Osteoblast (primary cell): ENCODE data around the gene TNIK. TPM values are rescaled to one million over a fixed set of nuclear protein-coding genes. Genes with fewer than 3 reads are reported as not detected.

Experiments
- DNase-seq: peaks from one replicate; pipeline ENCODE4 v3.0.0; 2011; ENCODE audit warnings: low spot score, mixed read lengths; ENCODE audit not compliant: insufficient read length; ENCODE audit errors: missing footprints
- H2AFZ ChIP-seq: 2 replicates; pipeline ENCODE4 v1.6.0; 2011; ENCODE audit warnings: mild to moderate bottlenecking, low read length
- H3K27ac ChIP-seq: 2 replicates; pipeline ENCODE4 v1.5.1; 2011; ENCODE audit warnings: mild to moderate bottlenecking, low read depth, low read length, moderate library complexity
- H3K27me3 ChIP-seq: 2 replicates; pipeline ENCODE4 v1.6.0; 2012; ENCODE audit warnings: mild to moderate bottlenecking, control low read depth, inconsistent platforms, low read length, moderate library complexity; ENCODE audit not compliant: insufficient read depth
- H3K36me3 ChIP-seq: 2 replicates; pipeline ENCODE4 v1.5.1; 2011; ENCODE audit warnings: mild to moderate bottlenecking, low read length, control low read depth, moderate library complexity; ENCODE audit not compliant: insufficient read depth
- H3K4me1 ChIP-seq: 2 replicates; pipeline ENCODE4 v1.5.1; 2011; ENCODE audit warnings: mild to moderate bottlenecking, low read length, control low read depth, moderate library complexity; ENCODE audit not compliant: insufficient read depth
- H3K4me2 ChIP-seq: 2 replicates; pipeline ENCODE4 v1.6.0; 2011; ENCODE audit warnings: mild to moderate bottlenecking, low read length; ENCODE audit not compliant: insufficient read depth
- H3K4me3 ChIP-seq: fragments of 200-600 bp; sonication (generic); 3 replicates; pipeline ENCODE4 v1.5.1; 2012; ENCODE audit warnings: mild to moderate bottlenecking, low read length, inconsistent platforms; ENCODE audit not compliant: insufficient read depth
- H3K79me2 ChIP-seq: 2 replicates; pipeline ENCODE4 v1.6.0; 2012; ENCODE audit warnings: mild to moderate bottlenecking, low read length, control low read depth, inconsistent platforms; ENCODE audit not compliant: insufficient read depth
- H3K9me3 ChIP-seq: 2 replicates; pipeline ENCODE4 v1.5.1; 2011; ENCODE audit warnings: low read depth, low read length, control low read depth
- H4K20me1 ChIP-seq: 2 replicates; pipeline ENCODE4 v1.6.0; 2012; ENCODE audit warnings: mild to moderate bottlenecking, low read length, control low read depth; ENCODE audit not compliant: insufficient read depth
- total RNA-seq: library from RNA; depleted of rRNA; stranded (reverse); fragments of >200 nt; gene quantifications from 2 replicates; pipeline ENCODE4 v1.2.3, GENCODE V29; 2012
- TF ChIP-seq, protein P1 (sequence below): IDR thresholded peaks from 2 replicates; pipeline ENCODE4 v1.5.1; 2011; ENCODE audit warnings: mild to moderate bottlenecking, low read depth, low read length, moderate library complexity; ENCODE audit errors: extremely low read depth

TNIK gene
- total RNA-seq, 1 donor: 7.6 TPM

DNA sequence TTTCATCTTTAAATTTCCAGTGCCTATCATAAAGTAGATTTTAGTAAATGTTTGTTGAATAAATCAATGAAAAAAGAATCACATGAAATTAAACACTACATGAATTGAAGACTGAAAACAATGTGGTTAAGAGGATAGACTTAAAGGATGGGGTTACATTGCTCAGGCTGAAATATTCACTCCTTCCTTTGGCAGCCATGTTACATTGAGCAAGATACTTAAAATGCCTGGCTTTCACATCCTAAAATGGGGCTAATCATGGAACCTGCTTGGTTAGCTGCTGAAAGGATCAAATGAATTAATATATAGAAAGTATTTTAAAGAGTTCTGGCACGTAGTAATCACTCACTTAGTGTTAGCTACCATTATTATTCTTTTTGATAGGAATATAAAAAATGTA lies 236.8 kb downstream of the TNIK start:
- Histone ChIP-seq H3K9me3 (no peaks in the 10 kb centered on the region), H2AFZ (no peak overlapping the region), H4K20me1 (no peaks in the 10 kb centered on the region), H3K4me1 (no peaks in the 10 kb centered on the region), H3K27me3 (peaks cover 11% of the 10 kb centered on the region), H3K4me3 (no peak overlapping the region), H3K36me3 (no peaks in the 10 kb centered on the region), H3K79me2 (no peaks in the 10 kb centered on the region), H3K4me2 (no peak overlapping the region), H3K27ac (no peak overlapping the region)
- DNase-seq: no peak
- TF ChIP-seq, protein P1, sequence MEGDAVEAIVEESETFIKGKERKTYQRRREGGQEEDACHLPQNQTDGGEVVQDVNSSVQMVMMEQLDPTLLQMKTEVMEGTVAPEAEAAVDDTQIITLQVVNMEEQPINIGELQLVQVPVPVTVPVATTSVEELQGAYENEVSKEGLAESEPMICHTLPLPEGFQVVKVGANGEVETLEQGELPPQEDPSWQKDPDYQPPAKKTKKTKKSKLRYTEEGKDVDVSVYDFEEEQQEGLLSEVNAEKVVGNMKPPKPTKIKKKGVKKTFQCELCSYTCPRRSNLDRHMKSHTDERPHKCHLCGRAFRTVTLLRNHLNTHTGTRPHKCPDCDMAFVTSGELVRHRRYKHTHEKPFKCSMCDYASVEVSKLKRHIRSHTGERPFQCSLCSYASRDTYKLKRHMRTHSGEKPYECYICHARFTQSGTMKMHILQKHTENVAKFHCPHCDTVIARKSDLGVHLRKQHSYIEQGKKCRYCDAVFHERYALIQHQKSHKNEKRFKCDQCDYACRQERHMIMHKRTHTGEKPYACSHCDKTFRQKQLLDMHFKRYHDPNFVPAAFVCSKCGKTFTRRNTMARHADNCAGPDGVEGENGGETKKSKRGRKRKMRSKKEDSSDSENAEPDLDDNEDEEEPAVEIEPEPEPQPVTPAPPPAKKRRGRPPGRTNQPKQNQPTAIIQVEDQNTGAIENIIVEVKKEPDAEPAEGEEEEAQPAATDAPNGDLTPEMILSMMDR: no peak

DNA sequence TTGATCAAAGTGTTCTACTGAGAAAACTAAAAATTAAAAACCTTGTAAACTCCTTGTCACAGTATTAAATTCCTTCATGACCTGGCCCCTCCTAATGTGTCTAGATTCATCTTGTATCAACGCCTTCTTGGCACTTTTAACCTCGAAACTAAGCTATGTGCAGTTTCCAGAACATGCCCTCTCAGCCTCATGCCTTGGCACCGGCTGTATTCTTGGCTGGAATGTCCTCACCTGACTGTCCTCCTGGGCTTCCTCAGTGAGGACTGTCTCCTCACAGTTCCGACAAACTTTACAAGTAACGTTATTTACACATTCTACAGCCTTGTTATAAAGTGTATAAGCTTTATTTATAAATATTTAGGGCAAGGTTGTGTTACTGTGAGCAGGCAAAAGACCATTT lies 237.2 kb downstream of the TNIK start:
- Histone ChIP-seq H2AFZ (no peak overlapping the region), H3K36me3 (no peaks in the 10 kb centered on the region), H3K9me3 (no peaks in the 10 kb centered on the region), H3K4me3 (no peak overlapping the region), H3K4me1 (no peaks in the 10 kb centered on the region), H3K4me2 (no peak overlapping the region), H3K79me2 (no peaks in the 10 kb centered on the region), H4K20me1 (no peaks in the 10 kb centered on the region), H3K27me3 (peaks cover 11% of the 10 kb centered on the region), H3K27ac (no peak overlapping the region)
- TF ChIP-seq, protein P1: no peak
- DNase-seq: no peak

GRCh38 chr3:171221597-171221996 lies 238.6 kb downstream of the TNIK start:
- Histone ChIP-seq H4K20me1 (no peaks in the 10 kb centered on the region), H3K4me3 (no peak overlapping the region), H3K27ac (no peak overlapping the region), H3K4me2 (no peak overlapping the region), H3K27me3 (peaks cover 17% of the 10 kb centered on the region), H3K4me1 (no peaks in the 10 kb centered on the region), H3K36me3 (no peaks in the 10 kb centered on the region), H2AFZ (no peak overlapping the region), H3K9me3 (no peaks in the 10 kb centered on the region), H3K79me2 (no peaks in the 10 kb centered on the region)
- TF ChIP-seq, protein P1: no peak
- DNase-seq: no peak

DNA sequence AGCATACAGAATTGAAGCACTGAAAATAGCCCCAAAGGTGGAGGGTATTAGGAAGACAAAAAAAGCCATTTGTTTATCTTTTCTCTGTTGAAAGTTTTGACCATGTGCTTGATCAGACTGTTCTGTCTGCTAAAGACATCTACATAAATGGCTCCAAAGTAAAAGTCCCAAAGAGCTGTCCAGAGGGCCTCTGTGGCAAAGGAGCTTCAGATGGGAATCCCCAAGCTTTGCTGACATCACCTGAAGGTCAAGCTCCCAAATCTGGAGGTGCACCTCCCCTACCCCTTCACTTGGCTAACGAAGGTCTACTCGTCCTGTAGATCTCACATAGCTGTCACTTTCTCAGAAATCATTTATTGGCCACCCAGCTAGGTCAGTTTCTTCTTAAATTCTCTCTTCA lies 239.1 kb downstream of the TNIK start:
- no peak for DNase-seq

More for the DNA sequence above, 239.1 kb downstream of the TNIK start:
- H4K20me1 ChIP-seq: no peaks in the 10 kb centered on the region
- no peaks in the 10 kb centered on the region for H3K4me1 ChIP-seq
- H3K79me2 ChIP-seq: no peaks in the 10 kb centered on the region
- H3K27ac ChIP-seq: no peak overlapping the region
- peaks cover 17% of the 10 kb centered on the region for H3K27me3 ChIP-seq
- TF ChIP-seq, protein P1: no peak
- H3K9me3 ChIP-seq: no peaks in the 10 kb centered on the region
- no peak overlapping the region for H3K4me3 ChIP-seq
- H2AFZ ChIP-seq: no peak overlapping the region
- no peaks in the 10 kb centered on the region for H3K36me3 ChIP-seq
- no peak overlapping the region for H3K4me2 ChIP-seq
